Measurements from ENCODE around the gene PPP2CA. TPM values are rescaled to one million over a fixed set of nuclear protein-coding genes. Genes with fewer than 3 reads are reported as not detected.
"Not testable (repeated sequence)": the region's sequence is repeated elsewhere in the genome, so short reads cannot be mapped to it uniquely, and the experiment has no call there.

PPP2CA gene
- total and polyA plus RNA-seq, 2 of the 8 experiments (the other 6 are each of a cell fraction or from before 2014, with no cell fraction given), result 75.0 to 205 TPM

DNA sequence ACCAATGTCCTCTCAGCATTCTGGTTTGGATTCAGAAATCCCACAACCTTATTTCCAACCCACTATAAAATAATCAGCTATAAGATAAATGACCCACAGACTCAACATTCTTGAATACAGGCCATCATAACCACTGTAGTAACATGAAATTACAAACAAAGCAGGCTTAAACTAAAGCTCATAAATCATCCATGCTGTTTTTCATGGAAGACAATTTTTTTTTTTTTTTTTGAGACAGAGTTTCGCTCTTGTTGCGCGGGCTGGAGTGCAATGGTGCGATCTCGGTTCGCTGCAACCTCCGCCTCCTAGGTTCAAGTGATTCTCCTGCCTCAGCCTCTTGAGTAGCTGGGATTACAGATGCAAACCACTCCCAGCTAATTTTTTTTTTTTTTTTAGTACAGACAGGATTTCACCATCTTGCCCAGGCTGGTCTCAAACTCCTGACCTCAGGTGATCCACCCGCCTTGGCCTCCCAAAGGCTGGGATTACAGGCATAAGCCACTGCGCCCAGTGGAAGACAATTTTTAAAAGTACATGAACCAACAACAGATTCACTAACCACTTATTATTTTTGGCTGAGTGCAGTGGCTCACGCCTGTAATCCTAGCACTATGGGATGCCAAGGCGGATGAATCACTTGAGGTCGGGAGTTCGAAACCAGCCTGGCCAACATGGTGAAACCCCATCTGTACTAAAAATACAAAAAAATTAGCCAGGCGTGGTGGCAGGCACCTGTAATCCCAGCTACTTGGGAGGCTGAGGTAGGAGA lies 14.4 kb downstream of the PPP2CA start:
- H4K20me1 ChIP-seq (replicated peaks in 1 of 2; ENCODE audit: control insufficient read depth in 1 of 2, insufficient read depth in 2 of 2, low read length in 2 of 2), result peaks cover 27 to 28% of the 10 kb centered on the region in 2 experiments
- not testable (repeated sequence) for H3K4me3 ChIP-seq (ENCODE audit: extremely low read depth in 1 of 4, insufficient read depth in 2 of 4, low read depth in 3 of 4, low read length in 4 of 4); DNase-seq (ENCODE audit: low read depth in 1 of 2, low spot score in 2 of 2); H2AK5ac ChIP-seq (ENCODE audit: low read depth, low read length); H3K23me2 ChIP-seq (ENCODE audit: low read depth, low read length); H3K4ac ChIP-seq (replicated peaks; ENCODE audit: insufficient read length, low read depth, low read length); H2BK20ac ChIP-seq (ENCODE audit: low read length); H3K14ac ChIP-seq (ENCODE audit: insufficient read length); H3K9ac ChIP-seq (replicated peaks in 1 of 4; ENCODE audit: extremely low read depth in 1 of 4, low read depth in 3 of 4, low read length in 3 of 4); H3K27ac ChIP-seq (ENCODE audit: low read depth, low read length); H3K9me3 ChIP-seq (ENCODE audit: insufficient read depth in 2 of 2, low read depth in 1 of 2, low read length in 1 of 2); H3K18ac ChIP-seq (ENCODE audit: extremely low read depth, low read length); H4K5ac ChIP-seq (ENCODE audit: insufficient read length, low read depth, low read length); H4K91ac ChIP-seq (replicated peaks; ENCODE audit: insufficient read length, low read length); H2AFZ ChIP-seq (ENCODE audit: low read length); H2BK120ac ChIP-seq (replicated peaks; ENCODE audit: low read depth, low read length); H2BK12ac ChIP-seq (ENCODE audit: low read depth, low read length); H3K23ac ChIP-seq (ENCODE audit: insufficient read length); H3K56ac ChIP-seq (replicated peaks; ENCODE audit: insufficient read length, low read depth, low read length); H3K36me3 ChIP-seq (ENCODE audit: control insufficient read depth in 2 of 4, insufficient read depth in 4 of 4, low read length in 3 of 4); H3K79me1 ChIP-seq (ENCODE audit: low read depth, low read length); H2BK15ac ChIP-seq (ENCODE audit: low read length); H4K8ac ChIP-seq (ENCODE audit: extremely low read depth, insufficient read depth, low read length); FAIRE-seq; H3K4me1 ChIP-seq (replicated peaks in 1 of 4; ENCODE audit: control insufficient read depth in 3 of 4, insufficient read depth in 4 of 4, low read length in 3 of 4); H3K27me3 ChIP-seq (replicated peaks in 1 of 4; ENCODE audit: control insufficient read depth in 3 of 4, extremely low read depth in 1 of 4, insufficient read depth in 3 of 4, low read length in 3 of 4); H3K4me2 ChIP-seq (ENCODE audit: insufficient read depth in 1 of 2, low read depth in 2 of 2, low read length in 2 of 2); H2BK5ac ChIP-seq (ENCODE audit: low read depth, low read length)
- 94% methylated on average over 14 of the region's 14 CpGs; no CpG with 5 or more reads in 1 of the 2 experiments for WGBS, 2 experiments (ENCODE audit: extremely low coverage in 1 of 2, insufficient coverage in 1 of 2, insufficient read length in 1 of 2, insufficient replicate concordance in 2 of 2, low coverage in 1 of 2, low lambda C conversion rate in 2 of 2, missing lambda C conversion rate in 1 of 2)
- POLR2A ChIA-PET (ENCODE audit: partially characterized antibody), result interaction anchor here (0.6 to 14.9 kb wide), 5 partner anchors 11 to 132 kb away, joined by 3 to 166 read pairs (median 5); partner anchors contain the start of genes PPP2CA and SKP1
- CTCF ChIA-PET (ENCODE audit: partially characterized antibody), result interaction anchor here (0.5 to 1.2 kb wide), 5 partner anchors 26 to 620 kb away, joined by 3 to 4 read pairs (median 3); partner anchors contain the start of gene CDKN2AIPNL
- H3K79me2 ChIP-seq (ENCODE audit: control insufficient read depth in 1 of 2, insufficient read depth in 2 of 2, low read length in 2 of 2), result peaks cover 78 to 100% of the 10 kb centered on the region in 2 experiments
